ENCODE measurements around the gene HMGN1.

The HMGN1 gene

GRCh38 chr21:39330001-39330400 lies 18.9 kb downstream of the HMGN1 start:
- no peak for DNase-seq (ENCODE audit: low spot score)

- DNase-seq (ENCODE audit: low spot score): no peak
These were observed 21.2 kb downstream of the HMGN1 start for GRCh38 chr21:39327727-39328126.

GRCh38 chr21:39326607-39327307 lies 22.1 kb downstream of the HMGN1 start:
- no peak for DNase-seq (ENCODE audit: low spot score)

- DNase-seq (ENCODE audit: low spot score): no peak
These were observed 23.4 kb downstream of the HMGN1 start for GRCh38 chr21:39325458-39325857.

GRCh38 chr21:39321424-39321823 lies 27.5 kb downstream of the HMGN1 start:
- DNase-seq (ENCODE audit: low spot score): no peak

- no peak for DNase-seq (ENCODE audit: low spot score)
These were observed 29.0 kb downstream of the HMGN1 start for GRCh38 chr21:39319814-39320332.

GRCh38 chr21:39319251-39319756 lies 29.6 kb downstream of the HMGN1 start:
- no peak for DNase-seq (ENCODE audit: low spot score)

GRCh38 chr21:39318091-39318959 lies 30.6 kb downstream of the HMGN1 start:
- no peak for DNase-seq (ENCODE audit: low spot score)

GRCh38 chr21:39317134-39318090 lies 31.5 kb downstream of the HMGN1 start:
- DNase-seq (ENCODE audit: low spot score): no peak

- no peak for DNase-seq (ENCODE audit: low spot score)
These were observed 32.2 kb downstream of the HMGN1 start for GRCh38 chr21:39316729-39317128.

GRCh38 chr21:39315603-39316445 lies 33.1 kb downstream of the HMGN1 start:
- no peak for DNase-seq (ENCODE audit: low spot score)

GRCh38 chr21:39314143-39315027 lies 34.5 kb downstream of the HMGN1 start:
- DNase-seq (ENCODE audit: low spot score): peak; percentile 63

- DNase-seq (ENCODE audit: low spot score): peak; percentile 79
These were observed 35.2 kb downstream of the HMGN1 start, which contains the start of gene BRWD1 for GRCh38 chr21:39313571-39314142. Gene BRWD1, minus strand, starts transcription at chr21:39313632. Its CDS starts 141 bp downstream, at chr21:39313491.

GRCh38 chr21:39313042-39313570 lies 35.8 kb downstream of the HMGN1 start:
- peak; percentile 6 for DNase-seq (ENCODE audit: low spot score)

GRCh38 chr21:39312112-39313041 lies 36.5 kb downstream of the HMGN1 start:
- DNase-seq (ENCODE audit: low spot score): peak; percentile 87

- no peak for DNase-seq (ENCODE audit: low spot score)
These were observed 37.7 kb downstream of the HMGN1 start for GRCh38 chr21:39311164-39311563.

- no peak for DNase-seq (ENCODE audit: low spot score)
These were observed 41.4 kb downstream of the HMGN1 start for GRCh38 chr21:39307466-39307865.

- DNase-seq (ENCODE audit: low spot score): no peak
These were observed 48.3 kb downstream of the HMGN1 start for GRCh38 chr21:39300587-39300986.

Data from kidney capillary endothelial cell (primary cell).